ENCODE measurements around the gene WDFY2.

DNA sequence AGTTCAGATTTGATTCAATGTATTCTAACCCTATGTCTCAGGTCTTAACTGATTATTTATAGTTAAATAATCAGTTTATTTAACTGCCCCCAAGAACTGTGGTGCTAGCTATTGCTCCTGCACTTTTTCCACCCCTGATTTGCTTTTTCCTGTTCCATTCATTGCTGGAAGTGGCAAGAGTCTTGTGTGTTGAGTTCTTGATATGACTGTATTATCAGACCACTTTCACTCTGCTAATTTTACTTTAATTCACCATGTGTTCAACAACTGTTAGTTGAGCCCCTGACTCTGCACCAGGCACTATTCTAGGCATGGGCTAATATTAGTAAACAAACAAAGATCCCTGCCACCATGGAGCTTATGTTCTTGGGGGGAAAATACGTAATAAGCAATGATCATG is 39.9 kb downstream of the WDFY2 start:
- no peak for TF ChIP-seq POLR2A (IDR thresholded peaks at IDR 0.05)
- TF ChIP-seq, protein P1, sequence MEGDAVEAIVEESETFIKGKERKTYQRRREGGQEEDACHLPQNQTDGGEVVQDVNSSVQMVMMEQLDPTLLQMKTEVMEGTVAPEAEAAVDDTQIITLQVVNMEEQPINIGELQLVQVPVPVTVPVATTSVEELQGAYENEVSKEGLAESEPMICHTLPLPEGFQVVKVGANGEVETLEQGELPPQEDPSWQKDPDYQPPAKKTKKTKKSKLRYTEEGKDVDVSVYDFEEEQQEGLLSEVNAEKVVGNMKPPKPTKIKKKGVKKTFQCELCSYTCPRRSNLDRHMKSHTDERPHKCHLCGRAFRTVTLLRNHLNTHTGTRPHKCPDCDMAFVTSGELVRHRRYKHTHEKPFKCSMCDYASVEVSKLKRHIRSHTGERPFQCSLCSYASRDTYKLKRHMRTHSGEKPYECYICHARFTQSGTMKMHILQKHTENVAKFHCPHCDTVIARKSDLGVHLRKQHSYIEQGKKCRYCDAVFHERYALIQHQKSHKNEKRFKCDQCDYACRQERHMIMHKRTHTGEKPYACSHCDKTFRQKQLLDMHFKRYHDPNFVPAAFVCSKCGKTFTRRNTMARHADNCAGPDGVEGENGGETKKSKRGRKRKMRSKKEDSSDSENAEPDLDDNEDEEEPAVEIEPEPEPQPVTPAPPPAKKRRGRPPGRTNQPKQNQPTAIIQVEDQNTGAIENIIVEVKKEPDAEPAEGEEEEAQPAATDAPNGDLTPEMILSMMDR (IDR thresholded peaks at IDR 0.05): no peak
- TF ChIP-seq POLR2AphosphoS5 (IDR thresholded peaks at IDR 0.05): no peak
